Heart left ventricle (tissue), 13 donors: ENCODE results near the gene GSDMA.

Experiments used
- POLR2A ChIP-seq, 2 donors: fragments of 450-650 bp; IDR thresholded peaks; one replicate each; pipeline ENCODE4 v1.6.1; 2017; ENCODE audit warnings: antibody characterized with exemption in 2 of 2, mild to moderate bottlenecking in 2 of 2, moderate library complexity in 2 of 2
- TF ChIP-seq, protein P1 (sequence below), 12 donors: fragments of 200-600 bp; sonication (generic) in 4 of 12; IDR thresholded peaks; one replicate each; pipeline versions ENCODE4 v1.5.0 to v1.8.0; 2018 to 2022; ENCODE audit warnings: antibody characterized with exemption in 12 of 12, mild to moderate bottlenecking in 5 of 12
- donor health status: ischemic (EF 13 %, LVEDD 7.1; RV severe dilation, severe dysfunction).
- donor health status: DM: no; HTN: yes; CAD: no.
- donor health status: DM: no; HTN: no; CAD: no.
- donor health status: ischemic (EF 25% LVEDD 6.9; RV normal size, moderate dysfunction).
- donor health status: ischemic (EF 25% LVEDD 5.7; RV mildly dilated, moderate dysfunction).
- donor health status: ischemic (EF 35%, LVEDD 5.7; RV mildly dilated, moderate dysfunction).
- donor health status: nonischemic (EF 11% LVEDD 7.7; RV severe dilation, severe dysfunction).
- donor health status: DM: yes; HTN: yes; CAD: no.
- donor health status: PGD.
- donor health status: ischemic (EF 29% LVEDD 5.4; RV normal size, mild dysfunction).
- donor health status: nonischemic (EF 23%, LVEDD 6.1; RV moderate dilation, normal function).

DNA sequence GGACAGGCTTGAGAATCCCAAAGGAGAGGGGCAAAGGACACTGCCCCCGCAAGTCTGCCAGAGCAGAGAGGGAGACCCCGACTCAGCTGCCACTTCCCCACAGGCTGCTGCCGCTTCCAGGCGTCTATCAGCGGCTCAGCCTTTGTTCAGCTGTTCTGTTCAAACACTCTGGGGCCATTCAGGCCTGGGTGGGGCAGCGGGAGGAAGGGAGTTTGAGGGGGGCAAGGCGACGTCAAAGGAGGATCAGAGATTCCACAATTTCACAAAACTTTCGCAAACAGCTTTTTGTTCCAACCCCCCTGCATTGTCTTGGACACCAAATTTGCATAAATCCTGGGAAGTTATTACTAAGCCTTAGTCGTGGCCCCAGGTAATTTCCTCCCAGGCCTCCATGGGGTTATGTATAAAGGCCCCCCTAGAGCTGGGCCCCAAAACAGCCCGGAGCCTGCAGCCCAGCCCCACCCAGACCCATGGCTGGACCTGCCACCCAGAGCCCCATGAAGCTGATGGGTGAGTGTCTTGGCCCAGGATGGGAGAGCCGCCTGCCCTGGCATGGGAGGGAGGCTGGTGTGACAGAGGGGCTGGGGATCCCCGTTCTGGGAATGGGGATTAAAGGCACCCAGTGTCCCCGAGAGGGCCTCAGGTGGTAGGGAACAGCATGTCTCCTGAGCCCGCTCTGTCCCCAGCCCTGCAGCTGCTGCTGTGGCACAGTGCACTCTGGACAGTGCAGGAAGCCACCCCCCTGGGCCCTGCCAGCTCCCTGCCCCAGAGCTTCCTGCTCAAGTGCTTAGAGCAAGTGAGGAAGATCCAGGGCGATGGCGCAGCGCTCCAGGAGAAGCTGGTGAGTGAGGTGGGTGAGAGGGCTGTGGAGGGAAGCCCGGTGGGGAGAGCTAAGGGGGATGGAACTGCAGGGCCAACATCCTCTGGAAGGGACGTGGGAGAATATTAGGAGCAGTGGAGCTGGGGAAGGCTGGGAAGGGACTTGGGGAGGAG, 52.5 kb downstream of the GSDMA start, which contains the start of gene CSF3:
- TF ChIP-seq, protein P1, sequence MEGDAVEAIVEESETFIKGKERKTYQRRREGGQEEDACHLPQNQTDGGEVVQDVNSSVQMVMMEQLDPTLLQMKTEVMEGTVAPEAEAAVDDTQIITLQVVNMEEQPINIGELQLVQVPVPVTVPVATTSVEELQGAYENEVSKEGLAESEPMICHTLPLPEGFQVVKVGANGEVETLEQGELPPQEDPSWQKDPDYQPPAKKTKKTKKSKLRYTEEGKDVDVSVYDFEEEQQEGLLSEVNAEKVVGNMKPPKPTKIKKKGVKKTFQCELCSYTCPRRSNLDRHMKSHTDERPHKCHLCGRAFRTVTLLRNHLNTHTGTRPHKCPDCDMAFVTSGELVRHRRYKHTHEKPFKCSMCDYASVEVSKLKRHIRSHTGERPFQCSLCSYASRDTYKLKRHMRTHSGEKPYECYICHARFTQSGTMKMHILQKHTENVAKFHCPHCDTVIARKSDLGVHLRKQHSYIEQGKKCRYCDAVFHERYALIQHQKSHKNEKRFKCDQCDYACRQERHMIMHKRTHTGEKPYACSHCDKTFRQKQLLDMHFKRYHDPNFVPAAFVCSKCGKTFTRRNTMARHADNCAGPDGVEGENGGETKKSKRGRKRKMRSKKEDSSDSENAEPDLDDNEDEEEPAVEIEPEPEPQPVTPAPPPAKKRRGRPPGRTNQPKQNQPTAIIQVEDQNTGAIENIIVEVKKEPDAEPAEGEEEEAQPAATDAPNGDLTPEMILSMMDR (IDR thresholded peaks at IDR 0.05) = no peak
- no peak for TF ChIP-seq POLR2A (IDR thresholded peaks at IDR 0.05)
